Kasumi-1 (cell line): ENCODE data around the gene MFN1.
"Not testable (repeated sequence)": the region's sequence is repeated elsewhere in the genome, so short reads cannot be mapped to it uniquely, and the experiment has no call there.

Experiments used
- DNase-seq, 2 experiments: peaks; one replicate each; lab custom pipeline; 2025; lab: John Stamatoyannopoulos, UW

MFN1 gene

GRCh38 chr3:179347345-179348194 lies at the start of gene MFN1:
Gene MFN1, plus strand, starts transcription at chr3:179347709. Its CDS starts 1,143 bp downstream, at chr3:179348852.
- peak; percentile 95 to 96 for DNase-seq

DNA sequence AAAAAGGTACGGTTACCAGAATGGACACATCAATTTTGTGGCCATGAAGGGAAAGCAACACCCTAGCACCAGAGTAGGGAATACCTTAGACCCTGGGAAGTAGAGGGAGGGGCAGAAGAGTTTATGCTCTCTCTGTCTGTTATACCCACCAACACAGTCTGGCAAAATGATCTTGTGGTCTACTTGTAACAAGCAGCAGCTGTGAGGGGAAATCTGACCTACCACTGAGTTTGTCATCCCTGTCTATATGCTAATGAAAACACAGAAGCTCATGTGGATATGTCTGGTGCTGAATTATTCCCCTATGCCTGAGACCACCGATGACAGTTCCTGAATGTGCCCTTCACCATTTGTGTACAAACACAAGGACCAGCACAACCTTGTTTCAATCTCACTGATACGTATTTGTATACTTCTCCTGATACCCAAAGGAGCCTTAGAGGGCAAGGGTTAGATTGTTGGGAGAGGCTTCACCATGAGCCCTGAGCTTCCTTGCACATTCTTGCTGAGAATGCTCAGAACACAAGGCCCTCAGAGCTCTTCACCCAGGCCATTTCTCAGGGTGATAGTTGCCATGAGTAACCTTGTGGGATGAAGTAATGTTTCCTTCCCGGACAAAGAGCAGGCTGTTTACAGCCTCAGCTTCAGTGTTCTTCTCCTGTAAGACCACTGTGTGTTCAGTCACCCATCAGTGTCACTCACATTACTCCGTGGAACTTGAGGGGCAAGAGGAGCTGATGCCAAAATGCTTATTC lies 49.4 kb upstream of the MFN1 start:
- no peak for DNase-seq

DNA sequence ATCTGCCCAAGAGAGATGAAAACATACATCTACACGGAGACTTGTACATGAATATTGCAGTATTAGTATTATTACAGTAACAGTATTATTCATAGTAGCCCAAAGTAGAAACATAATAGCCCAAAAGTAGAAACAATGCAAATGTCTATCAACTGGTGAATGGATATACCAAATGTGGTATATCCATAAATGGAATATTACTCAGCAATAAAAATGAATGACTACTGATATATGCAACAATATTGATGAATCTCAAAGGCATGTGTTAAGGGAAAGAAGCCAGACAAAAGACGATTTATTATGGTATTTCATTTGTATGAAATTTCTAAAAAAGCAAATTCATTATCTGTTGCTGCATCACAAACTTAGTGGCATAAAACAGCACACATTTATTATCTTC lies 48.2 kb upstream of the MFN1 start:
- DNase-seq = no peak

DNA sequence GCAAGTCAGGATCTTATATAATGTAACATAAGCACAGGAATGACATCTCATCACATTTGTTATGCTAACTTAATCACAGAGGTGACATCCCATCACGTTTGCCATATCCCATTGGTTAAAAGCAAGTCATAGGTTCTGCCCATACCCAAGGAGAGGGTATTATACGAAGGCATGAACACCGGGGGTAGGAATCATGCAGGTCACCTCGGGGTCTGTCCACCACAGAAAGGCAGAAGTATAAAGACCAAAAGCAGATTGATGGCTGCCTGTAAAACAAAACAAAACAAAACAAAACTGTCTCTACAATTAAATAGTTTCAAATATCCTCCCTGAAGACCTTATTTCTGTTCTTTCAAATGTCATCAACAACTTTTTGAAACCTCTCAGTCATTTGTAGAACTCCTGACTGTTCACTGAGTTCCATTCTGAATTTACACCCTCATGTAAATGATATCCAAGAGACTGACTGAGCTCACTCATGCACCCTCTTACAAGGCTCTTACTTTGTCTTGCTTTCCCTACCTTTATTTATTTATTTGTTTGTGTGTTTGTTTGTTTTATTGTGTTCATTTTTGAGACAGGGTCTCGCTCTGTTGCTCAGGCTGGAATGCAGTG lies 47.4 kb upstream of the MFN1 start:
- no peak for DNase-seq

DNA sequence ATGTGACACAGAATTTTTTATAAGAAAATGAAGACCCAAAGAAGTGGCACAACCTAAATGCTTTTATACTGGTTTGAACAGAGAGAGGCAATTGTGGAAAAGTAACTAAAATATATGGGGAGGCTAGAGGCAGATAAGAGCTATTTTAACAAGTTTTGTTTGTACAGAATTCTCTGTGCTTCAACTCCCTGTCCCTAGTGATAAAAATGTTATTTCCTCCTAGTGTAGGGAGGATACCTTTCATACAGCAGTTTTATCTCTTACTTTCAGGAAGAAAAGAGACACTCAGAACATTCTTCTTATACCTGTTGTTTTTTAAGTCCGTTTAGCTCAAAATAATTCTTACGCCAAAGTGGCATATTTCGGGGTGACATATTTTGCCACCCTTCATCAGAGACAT lies 45.9 kb upstream of the MFN1 start:
- no peak for DNase-seq

DNA sequence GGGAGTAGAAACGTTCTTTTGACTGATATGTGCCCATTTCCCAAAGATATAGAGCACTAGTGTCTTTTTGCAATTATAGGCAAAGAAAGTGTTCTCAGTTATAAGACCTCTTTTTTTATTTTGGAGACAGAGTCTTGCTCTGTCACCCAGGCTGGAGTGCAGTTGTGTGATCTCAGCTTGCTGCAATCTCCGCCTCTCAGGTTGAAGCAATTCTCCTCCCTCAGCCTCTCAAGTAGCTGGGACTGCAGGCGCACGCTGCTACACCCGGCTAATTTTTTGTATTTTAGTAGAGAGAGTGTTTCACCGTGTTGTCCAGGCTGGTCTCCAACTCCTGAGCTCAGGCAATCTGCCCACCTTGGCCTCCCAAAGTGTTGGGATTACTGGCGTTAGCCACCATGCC lies 45.4 kb upstream of the MFN1 start:
- no peak for DNase-seq

- DNase-seq = no peak
Observed at GRCh38 chr3:179304605-179305004, 42.9 kb upstream of the MFN1 start.

- not testable (repeated sequence) for DNase-seq
Observed at GRCh38 chr3:179307362-179307761, 40.1 kb upstream of the MFN1 start.

DNA sequence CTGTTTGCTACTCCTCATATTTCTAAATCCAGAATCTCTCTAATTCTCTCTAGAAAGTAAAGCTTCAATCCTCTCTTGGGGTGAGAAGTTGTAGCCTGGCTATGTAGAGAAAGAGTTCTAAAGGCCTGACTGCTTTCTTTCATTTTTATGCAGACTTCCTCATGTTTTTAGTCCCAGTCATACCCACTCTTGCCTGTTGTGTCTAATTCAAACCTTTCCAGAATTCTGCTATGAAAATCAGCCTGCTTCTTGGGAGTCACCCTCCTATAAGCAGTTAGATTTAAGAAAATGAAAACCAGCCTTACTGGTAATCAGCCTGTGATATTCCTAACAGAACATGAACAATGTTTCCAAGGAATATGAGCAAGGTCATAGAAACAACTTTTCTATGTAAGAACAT lies 39.5 kb upstream of the MFN1 start:
- no peak for DNase-seq

DNA sequence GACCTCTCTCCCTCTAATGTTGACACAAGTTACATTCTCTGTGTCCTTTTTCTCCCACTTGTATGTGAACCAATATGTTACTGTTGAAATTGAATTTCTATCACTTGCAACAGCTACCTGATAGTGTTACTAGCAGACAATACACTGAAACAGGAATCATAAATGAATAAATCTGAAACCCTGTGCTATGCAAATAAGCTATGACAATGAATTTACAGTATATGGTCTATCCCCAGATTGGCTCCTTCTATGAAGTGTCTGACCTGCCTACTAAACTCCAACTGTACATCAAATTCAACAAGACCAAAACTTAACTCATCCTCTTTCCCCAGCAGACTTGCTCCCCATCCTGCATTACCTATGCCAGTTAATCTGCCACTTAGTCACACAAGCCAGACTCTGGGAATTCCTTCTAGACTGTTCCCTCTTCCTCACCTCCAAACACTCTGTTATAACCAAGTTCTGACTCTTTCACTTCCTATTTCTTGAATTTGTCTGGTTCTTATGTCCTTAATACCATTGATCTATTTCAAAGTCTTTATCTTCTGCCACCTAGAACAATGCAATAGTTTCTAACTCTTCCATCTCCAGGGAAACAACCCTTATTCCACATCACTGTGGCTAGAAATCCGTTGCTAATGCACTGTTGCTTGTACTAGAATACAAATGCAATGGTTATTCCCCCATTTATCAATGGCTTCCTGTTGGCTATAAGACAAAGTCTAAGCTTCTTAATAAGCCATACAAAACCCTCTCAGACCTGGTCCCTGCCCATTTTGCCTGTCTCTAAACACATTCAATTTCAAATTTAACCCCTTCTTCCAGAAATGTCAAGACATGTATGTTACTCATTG lies 38.1 kb upstream of the MFN1 start:
- no peak for DNase-seq

GRCh38 chr3:179318876-179319275 lies 28.6 kb upstream of the MFN1 start:
- DNase-seq = no peak

GRCh38 chr3:179321668-179322285 lies 25.7 kb upstream of the MFN1 start:
- DNase-seq = peak; percentile 35 to 36

- peak; percentile 68 to 81 for DNase-seq
Observed at GRCh38 chr3:179322286-179323196, 25.0 kb upstream of the MFN1 start, which contains the start of gene ZNF639. Gene ZNF639, plus strand, starts transcription at chr3:179323031. Its CDS starts 5,263 bp downstream, at chr3:179328294.

GRCh38 chr3:179323197-179324110 lies 24.1 kb upstream of the MFN1 start:
- peak; percentile 31 to 45 for DNase-seq

DNA sequence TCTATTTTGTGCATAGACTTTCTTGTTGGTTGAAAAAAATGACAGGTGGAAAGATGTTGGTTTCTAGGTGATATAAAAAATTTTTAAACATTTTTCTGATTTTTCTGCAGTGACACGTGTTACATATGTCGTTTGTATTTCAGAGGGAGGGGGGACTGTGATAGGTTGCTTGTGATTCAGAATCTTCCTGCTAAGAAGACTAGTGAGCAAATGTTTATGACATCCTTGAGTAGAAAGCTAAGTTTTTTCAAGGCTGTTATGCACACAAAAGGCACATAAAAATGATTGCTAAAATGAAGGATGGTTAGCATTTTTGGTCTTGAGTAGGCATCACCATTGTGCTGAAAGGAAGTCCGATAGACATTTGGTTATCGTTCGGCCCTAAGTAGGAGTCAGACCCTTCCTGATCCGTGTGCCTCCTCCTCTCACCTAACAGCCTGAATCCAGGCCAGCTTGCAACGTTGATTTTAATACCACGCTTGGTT lies 23.2 kb upstream of the MFN1 start:
- peak; percentile 54 to 57 for DNase-seq

- DNase-seq = no peak
Observed at GRCh38 chr3:179330438-179330837, 17.1 kb upstream of the MFN1 start.

GRCh38 chr3:179332240-179332639 lies 15.3 kb upstream of the MFN1 start:
- DNase-seq = no peak

- DNase-seq = no peak
Observed at GRCh38 chr3:179333084-179333483, 14.4 kb upstream of the MFN1 start.
